Activated CD4-positive, alpha-beta T cell treated with anti-CD3 and anti-CD28 coated beads for 24 hours (primary cell): ENCODE measurements around the gene RRBP1.

Experiments
- DNase-seq, 2 donors: peaks; one replicate each; pipeline ENCODE4 v3.0.0-alpha.2; 2020; ENCODE audit warnings: low read depth in 2 of 2

The RRBP1 gene

DNA sequence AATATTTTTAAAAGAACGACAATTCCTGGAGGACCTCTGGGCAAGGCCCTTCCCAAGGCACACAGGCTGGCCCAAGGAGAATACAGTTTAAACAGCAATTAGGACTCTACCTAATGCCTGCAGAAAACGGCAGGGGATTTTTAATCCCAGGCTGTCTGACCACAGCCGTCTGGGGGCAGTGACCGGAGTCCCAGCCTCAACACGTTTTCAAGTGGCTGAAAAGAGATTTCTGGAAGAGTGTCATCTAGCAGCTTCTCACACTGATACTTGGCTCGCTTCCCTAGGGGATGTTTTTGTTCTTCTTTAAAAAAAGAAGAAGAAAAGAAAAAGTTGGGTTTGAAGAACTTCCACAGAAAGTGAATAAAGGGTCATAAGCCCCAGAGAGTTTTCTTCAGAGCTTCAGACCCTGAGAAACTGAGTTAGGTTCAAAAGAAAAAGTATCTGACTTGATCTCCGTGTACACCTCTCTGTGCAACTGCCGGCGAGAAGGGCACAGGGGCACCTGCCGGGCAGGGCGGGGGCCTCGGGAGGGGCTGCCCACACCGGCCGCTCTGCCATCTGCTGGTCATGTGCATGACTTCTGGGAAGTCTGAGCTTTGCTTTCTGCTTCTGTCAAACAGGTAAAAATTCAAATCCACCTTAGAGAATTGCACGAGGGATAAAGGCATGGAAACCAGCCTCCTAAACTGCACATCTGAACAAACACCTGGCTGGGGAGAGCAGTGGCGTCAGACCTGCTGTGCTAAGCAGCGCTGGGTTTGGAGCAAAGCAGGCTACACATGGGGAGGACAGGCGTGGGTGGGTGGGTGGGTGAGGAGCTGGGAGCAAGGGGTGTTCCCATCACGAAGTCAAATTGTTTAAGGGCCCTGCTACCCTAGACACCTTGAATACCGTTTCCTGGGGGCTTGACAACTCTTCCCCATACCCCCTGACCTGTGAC, 33.0 kb downstream of the RRBP1 start:
- DNase-seq, result no peak

DNA sequence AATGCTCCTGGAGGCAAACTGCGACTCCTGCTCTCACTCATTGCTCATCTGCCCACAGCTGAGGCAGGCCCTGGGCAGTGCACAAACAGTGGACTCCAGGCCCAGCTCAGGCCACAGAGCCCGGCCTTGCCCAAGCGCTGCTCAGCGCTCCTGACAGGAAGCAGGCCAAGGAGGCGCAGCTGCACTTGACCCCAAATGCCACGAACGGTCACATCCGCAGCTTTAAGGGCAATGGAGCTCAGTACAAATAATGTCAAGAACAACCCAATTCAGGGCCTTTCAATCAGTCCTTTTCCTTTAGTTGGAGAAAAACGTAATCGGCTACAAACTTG, 33.8 kb downstream of the RRBP1 start:
- DNase-seq, result no peak

DNA sequence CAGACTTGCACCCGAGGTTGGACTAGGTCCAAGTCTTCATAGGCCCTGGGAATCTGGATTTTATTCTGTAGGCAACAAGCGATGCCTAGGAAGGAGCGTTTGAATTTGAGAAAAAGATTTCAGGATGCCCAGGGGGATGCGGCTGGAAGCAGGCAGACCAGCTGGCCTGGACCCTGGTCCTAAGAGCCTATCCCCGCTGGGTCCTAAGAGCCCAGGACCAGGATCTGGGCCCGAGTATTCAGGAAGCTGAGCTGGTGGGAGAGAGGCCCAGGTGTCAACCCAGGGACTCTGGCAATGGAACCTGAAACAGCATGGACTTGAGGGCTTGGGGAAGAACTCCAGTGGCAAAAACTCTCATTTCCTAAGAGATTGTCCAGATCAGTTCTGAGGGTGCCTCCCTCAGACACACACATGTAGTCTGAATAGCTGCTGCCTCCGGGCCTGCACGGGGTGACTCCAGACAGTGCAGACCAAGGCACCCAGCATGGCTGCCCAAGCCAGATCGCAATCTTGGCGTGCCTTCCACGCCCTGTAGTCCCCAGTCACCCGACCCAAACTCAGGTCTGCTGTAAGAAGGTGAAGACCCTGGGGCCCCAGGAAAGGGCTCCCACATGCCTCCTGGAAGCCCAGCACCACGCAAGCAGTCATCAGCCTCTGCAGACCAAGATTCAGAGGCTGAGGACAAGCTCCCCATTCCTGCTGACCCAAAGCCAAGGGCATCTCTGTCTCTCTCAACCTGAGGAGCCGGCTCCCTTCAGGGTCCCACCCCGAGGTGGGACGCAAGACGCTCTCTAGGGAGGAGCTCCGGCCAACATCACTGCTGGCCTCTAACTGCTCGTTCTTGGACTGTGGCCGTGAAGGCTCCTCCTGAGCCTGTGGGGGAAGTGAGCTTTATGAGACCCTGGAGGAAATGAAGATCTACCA, 34.4 kb downstream of the RRBP1 start:
- no peak for DNase-seq

DNA sequence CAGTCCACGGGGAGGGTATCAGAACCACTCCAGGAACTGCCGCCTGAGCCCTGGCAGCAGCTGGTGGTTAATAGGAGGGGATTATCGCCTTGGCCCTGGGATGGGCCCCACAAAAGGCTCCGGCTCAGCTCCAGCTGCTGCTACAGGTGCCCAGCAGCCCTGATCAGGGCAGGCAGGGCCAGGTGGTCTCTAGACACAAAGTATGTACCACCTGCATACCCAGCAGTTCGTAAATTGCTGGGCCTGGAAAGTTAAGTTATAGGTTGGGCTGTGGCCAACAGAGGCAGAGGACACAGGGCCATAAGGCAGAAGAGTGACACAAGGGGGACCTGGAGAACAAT, 35.1 kb downstream of the RRBP1 start:
- DNase-seq, result no peak

DNA sequence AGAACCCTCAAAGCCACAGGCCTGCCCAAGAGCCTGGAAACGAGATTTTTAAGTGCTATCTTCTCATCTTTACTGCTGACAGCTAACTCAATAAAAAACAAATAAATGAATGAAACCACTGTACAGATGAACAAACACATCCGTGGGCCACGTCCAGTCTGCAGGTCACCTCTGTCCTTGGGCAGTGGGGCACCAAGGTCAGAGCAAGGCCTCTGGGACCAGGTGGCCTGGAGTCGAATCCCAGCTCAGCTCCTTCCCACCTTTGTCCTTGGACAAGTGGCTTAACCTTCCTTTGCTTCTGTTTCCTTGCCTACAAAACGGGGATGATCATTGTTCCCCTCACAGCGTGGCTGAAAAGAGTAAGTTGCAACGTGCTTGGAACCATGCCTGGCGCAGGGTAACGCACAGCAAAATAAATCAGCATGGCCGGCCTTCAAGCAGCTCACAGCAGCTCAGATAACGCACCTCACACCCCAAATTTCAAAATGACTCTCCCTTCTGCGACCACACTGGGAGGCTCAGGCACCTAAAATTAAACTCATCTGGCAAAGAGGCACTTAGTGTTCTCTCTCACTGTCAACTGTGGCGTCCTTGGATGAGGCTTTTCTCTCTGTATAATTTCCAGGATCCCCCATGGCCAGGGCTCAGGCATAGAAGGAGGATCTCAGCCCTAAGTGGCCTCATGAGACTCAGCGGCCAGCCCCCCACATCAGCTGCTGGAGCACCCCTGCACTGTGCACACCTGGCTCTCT, 35.7 kb downstream of the RRBP1 start:
- no peak for DNase-seq

DNA sequence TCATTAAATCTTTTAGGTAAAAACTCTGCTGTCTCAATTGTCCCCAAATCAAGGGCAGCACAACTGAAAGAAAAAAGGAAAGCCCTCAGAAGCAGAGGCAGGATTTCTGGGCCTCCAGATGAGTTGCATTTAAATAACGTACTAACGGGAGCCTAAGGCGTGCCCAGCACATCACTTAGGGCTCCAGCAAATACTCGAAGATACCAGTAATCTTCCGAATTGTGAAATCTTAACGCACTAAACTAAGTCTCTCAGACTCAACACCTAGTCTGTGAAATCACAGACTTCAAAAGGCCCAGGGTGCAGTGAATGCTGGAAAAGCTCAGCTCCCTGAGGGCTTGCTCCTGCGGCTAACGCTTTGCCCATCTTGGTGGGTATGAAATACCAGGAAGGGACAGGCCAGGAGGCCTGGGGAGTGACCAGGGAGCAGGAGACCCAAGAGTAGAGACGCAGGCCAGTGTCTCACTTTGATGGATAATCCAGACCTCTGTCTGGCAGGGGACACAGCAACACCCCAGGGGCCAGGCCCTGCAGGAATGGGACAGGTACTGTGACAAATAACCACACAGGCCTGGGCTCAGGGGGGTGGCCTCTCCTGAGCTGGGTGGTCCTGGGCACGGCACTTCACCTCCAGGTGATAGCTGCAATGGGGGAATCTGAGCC, 36.4 kb downstream of the RRBP1 start:
- DNase-seq, result no peak

DNA sequence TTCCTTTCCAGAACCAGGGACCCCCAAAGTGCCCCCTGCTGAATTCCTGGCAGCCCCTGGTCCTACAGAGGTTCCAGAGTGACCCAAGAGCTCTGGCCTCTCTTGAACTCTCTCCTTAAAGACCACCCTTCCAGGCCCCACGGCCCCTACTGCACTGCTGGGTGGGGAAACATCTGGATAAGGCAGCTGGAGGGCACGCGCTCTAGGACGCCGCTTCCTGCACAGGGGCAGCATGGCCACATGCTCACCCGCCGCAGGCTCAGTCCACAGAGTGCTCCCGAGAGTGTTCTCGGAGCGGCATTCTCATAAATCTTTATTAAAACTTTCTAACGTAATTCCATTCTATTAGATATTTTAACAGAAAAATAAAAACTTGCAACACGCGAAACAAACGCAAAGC, 37.0 kb downstream of the RRBP1 start:
- no peak for DNase-seq

DNA sequence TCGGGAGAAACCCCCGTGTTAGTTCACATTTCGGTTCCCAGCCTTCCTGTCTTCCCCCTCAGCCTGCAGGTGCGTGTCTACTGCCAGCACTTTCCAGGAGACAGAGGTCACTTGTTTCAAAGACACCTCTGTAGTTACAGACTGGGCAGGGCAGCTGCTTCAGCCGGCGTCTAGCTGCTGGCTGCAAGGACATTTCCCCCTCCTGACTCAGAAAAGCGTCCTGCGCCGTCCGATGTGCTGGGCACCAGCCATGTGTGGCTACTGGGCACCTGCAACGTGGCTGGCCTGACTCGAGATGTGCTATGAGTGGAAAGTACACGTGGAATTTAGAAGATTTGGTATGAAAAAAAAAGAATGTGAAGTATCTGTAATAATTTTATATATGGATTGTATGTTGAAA, 37.6 kb downstream of the RRBP1 start:
- no peak for DNase-seq

DNA sequence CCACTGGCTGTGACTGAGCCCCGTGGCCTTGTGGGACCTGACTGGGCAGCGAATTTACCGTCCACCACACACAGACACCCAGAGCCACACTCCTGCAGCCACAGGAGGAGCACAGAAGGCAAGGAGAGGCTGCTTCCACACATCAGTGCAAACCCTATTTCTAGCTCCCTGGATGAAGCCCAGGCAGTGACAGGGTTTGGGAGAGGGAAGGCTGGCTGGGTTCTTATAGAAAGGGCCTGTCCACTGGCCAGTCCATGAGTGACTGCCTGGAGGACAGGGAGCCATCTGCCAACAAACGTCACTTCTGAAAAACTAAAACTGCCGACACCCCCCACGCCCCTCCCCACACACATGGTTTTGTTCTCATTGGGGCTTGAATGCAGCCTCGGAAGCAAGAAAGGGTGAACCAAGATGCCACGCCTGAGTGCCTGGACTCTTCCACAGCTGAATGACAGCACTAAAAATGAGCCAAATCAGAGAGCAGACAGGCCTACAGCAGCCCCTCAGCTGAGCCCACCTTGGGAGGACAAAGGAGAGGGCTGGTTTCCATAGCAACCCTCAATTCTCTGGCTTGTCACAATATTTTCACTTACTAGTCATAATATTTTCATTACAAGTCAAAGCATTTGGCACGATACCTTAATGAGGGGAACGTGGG, 38.4 kb downstream of the RRBP1 start:
- no peak for DNase-seq

DNA sequence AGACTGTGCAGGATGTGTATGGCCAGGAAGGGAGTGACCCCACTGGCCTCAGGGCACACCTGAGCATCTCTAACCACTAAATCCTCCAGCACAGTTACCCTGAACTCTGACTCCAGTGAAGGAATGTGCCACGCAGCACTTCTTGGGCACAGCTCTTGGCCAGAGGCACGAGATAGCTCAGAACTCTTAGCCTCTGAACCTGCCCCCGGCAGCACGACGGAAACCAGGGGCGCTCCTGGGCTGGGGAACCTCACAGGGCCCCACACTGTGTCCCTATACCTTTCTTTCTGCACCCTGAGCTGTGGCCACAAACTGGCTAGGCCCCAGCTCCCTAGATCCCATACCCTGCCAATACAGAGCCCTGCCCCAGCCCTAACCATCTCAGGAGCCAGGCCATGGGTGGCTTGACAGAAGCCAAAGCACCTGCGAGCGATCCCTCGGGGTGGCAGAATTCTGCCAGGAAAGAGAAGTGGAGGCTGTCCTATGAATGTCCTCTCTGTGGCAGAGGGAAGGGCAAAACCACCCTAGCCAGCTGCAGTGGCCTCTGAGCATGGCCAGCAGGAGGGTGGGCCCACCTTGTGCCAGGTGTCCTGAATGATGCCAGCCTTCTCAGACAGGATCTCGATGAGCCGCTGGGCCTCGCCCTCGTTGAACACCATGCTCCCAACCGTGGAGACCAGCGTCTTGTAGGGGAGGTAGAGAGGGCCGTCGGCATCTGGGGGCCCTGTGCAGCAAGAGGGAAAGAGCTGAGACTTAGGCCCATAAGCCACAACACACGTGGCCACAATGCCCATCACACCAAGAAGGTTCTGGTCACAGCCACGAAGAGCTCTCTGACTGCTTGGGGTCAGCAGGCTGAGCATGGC, 39.4 kb downstream of the RRBP1 start:
- no peak for DNase-seq

DNA sequence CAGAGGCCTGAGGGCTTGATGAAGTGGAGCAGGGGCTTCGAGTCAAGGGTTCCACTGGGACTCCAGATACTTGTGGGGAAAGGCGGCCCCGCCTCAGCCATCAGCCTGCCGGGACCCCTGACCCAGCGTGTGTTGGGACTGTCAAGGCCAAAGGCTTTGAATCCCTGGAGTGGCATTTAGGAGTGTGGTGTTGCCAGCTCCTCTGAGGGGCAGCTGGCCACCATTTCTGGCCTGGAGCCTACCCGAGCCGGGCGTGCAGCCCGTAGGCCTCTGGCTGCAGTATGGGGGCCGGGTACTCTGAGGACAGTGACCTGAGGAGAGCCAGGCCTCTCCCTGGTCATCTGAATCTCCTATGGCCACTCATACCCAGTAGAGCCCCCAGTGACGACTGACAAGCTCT, 40.0 kb downstream of the RRBP1 start:
- no peak for DNase-seq

DNA sequence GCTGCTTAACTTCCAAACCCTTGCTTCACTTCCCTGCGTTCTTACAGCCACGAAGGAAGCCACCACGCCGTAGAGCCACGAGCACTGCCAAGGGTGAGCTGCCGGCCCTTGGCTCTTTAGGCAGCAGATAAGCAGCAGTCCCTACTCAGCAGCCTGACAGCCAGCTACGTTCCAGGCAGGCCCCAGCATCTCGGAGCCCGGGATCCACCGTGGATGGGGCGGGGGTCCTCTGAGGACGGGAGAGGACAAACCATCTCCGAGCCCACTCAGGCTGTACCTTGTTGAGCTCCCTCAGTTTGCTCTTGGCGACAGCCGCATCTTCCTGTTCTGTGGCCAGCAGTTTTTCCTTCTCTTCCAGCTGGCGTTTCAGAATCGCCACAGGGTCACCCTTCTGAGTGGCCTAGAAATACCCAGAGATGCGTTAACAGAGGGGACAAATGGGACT, 40.5 kb downstream of the RRBP1 start:
- no peak for DNase-seq

DNA sequence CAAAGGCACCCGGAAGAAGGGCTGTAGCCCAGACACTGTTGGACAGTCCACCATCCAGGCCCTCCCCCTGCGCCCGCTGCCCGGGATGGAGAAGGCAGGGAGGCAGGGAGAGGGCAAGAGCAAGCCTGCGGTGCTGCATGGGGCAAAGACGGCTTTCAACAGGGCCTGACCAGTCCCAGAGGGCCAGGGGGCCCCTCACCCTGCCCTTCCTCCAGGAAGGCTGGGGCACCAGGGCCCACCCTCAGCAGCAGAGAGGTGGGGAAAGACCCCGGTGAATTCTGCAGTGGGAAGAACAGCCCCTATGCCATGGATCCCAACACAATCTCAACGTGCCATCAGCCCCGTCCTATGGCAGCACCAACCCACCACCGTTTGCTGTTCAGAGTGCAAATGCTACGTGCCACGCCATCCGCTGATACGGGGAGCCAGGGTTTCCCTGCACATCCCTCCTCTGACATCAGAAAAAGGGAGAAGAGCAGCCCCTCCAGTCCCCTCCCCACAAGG, 41.1 kb downstream of the RRBP1 start:
- DNase-seq, result no peak

DNA sequence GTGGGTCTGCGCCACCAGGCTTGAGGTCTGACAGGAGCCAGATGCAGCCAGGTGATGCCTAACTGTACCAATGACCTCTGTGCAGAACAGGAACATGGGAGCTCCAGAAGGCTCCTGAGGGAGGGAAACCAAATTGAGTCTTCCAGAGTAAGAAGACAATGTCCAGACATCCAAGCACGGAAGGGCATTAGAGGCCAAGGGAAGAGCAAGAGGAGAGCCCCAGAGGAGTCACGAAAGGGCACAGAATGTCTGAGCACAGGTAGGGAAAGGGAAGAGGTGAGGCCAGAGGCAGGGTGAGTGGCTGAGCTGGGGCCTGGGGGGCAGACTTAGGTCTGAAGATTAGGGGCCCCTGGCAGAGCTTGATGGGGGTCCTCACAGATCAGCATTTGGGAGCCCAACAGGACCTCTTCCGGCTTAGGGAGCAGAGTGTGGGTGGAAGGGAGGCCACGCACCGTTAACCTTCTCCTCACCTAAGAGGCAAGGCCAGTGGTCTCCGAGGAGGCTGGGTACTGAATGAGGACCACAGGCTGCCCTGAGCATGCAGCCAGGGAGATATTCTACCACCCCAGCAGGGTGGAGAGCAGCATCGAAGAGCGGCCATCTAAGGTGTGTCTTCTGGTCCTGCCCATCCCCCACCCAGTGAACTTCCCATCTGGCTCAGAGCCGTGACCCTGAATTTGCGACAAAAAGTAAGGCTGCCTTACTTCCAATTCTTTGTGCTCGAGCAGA, 41.7 kb downstream of the RRBP1 start:
- no peak for DNase-seq

DNA sequence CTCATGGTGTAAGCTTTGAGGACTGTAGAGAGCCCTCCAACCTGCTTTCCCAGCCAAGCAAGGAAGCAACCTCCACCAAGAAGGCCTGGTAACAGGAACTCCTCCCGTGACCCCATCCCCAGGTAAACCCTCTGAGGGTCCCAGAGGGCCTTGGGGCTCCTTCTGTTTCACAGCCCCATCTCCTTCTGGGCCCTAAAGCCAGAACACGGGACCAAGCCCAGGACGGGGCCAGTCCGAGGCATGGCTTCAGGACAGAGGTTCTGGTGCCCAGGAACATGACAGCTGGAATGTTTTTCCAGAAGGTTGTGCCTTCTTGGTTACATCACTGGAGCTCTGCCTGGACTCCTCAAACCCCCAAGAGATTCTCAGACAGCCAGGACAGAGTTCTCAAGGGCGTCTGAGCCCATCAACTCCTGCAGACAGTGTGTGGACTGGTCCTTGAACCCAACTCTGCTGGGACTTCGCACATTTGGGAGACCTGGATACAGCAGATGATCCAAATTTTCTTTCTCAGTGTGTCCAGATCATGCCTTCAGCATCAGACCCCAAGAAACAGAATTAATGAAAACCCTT, 43.1 kb downstream of the RRBP1 start:
- DNase-seq, result no peak

DNA sequence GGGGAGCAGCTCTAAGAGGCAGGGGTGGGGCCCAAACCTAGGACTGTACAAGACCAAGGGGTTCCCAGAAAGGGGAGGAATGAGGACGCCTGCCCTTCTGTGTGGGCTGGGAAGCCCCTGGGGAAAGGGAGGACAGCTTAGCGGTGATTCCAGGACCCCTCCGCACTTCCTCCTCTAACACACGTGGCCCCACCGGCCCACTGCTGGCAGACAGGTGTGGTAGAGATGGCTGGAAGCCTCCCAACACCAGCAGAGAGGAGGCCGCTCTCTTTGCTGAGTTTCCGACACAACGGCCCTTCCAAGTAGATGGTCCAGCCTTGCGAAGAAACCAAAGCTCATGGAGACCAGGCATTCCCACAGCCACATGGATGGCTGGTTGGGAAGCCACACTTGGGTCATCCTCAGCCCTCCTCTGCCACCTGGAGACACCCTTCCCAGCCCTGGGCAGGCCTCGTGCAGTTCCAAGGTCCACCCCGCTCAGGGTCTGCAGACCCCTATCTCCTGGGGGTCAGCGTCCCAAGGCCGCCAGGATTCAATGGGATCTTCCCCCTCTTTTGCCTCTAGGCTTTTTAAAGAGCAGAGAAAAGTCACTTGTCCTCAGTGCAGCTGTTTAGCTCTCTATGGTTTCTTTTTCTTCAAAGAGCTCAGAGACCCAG, 43.9 kb downstream of the RRBP1 start:
- no peak for DNase-seq

DNA sequence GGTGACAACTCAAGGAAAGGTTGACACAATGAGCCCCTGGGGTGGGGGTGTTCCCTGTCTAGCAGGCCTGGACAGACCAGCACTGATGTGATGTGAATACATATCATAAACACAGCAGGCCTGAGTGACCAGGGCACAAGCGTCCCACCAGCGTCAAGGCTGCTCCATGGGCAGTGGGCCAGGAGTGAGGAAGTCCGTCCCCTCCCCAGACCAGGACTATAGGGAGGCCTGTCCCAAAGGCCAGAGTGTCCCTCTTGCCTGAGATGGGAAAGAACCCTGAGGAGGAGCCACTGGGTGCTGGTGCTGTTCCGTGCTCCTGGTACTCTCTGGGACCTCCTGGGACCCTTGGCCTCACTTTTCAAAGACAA, 44.6 kb downstream of the RRBP1 start:
- no peak for DNase-seq
